ENCODE results near the gene PARD3.

The PARD3 gene

GRCh38 chr10:34389801-34390200, 425.3 kb downstream of the PARD3 start:
- H3K4me3 ChIP-seq (replicated peaks in 1 of 2; ENCODE audit: low read depth in 2 of 2, low read length in 2 of 2), result no peak overlapping the region
- TF ChIP-seq CTCF (IDR thresholded peaks at IDR 0.05; ENCODE audit: low read depth, low read length), result no peak
- DNase-seq (ENCODE audit: low read depth in 2 of 2), result peak in 1 of 2 donors; percentile 24

- TF ChIP-seq CTCF (IDR thresholded peaks at IDR 0.05; ENCODE audit: low read depth, low read length), result no peak
- peak in 1 of 2 donors; percentile 44 for DNase-seq (ENCODE audit: low read depth in 2 of 2)
- no peak overlapping the region for H3K4me3 ChIP-seq (replicated peaks in 1 of 2; ENCODE audit: low read depth in 2 of 2, low read length in 2 of 2)
Measured at GRCh38 chr10:34386921-34387320, 428.2 kb downstream of the PARD3 start.

DNA sequence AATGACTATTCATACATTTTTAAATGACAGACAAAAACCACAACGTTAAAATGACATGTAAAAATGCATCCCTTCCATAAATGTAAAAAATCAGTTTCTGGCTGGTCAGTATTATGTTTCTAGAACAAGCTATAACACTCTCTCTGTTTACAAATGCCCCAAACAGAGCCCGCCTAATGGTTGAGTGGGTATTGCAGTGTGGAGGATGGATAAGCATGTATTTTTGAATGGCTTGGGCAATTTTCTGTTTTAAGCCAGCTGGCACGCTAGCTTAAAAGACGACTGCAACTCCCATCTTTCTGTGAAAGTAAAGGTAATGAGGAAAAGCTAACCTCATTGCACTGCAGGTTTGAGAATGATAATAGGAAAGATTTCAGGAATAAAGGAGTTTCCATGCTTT, 430.7 kb downstream of the PARD3 start:
- no peak overlapping the region for H3K4me3 ChIP-seq (replicated peaks in 1 of 2; ENCODE audit: low read depth in 2 of 2, low read length in 2 of 2)
- TF ChIP-seq CTCF (IDR thresholded peaks at IDR 0.05; ENCODE audit: low read depth, low read length), result no peak
- DNase-seq (ENCODE audit: low read depth in 2 of 2), result no peak

DNA sequence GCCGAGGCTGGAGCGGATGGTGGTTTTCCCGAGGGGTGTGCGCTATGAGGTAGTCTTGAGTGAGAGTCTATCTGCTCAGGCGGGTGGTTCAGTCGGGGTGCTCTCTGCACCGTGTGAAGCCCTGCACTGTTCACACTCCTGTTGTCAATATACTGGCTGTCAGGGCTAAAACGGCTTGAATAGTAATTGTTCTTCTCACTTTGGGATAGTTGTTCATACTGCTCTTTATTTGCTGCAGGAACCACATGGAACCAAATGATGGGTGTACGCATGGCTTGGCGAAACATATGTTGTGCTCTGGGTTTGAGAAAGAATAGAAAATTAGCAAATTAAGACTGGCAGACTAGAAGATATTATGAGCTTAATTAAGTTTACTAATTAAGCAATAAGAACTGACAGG, 432.5 kb downstream of the PARD3 start:
- TF ChIP-seq CTCF (IDR thresholded peaks at IDR 0.05; ENCODE audit: low read depth, low read length), result no peak
- DNase-seq (ENCODE audit: low read depth in 2 of 2), result no peak
- H3K4me3 ChIP-seq (replicated peaks in 1 of 2; ENCODE audit: low read depth in 2 of 2, low read length in 2 of 2), result no peak overlapping the region

GRCh38 chr10:34380856-34381255, 434.2 kb downstream of the PARD3 start:
- no peak for TF ChIP-seq CTCF (IDR thresholded peaks at IDR 0.05; ENCODE audit: low read depth, low read length)
- no peak for DNase-seq (ENCODE audit: low read depth in 2 of 2)
- H3K4me3 ChIP-seq (replicated peaks in 1 of 2; ENCODE audit: low read depth in 2 of 2, low read length in 2 of 2), result no peak overlapping the region

GRCh38 chr10:34378297-34378696, 436.8 kb downstream of the PARD3 start:
- DNase-seq (ENCODE audit: low read depth in 2 of 2), result no peak
- no peak for TF ChIP-seq CTCF (IDR thresholded peaks at IDR 0.05; ENCODE audit: low read depth, low read length)
- no peak overlapping the region for H3K4me3 ChIP-seq (replicated peaks in 1 of 2; ENCODE audit: low read depth in 2 of 2, low read length in 2 of 2)

GRCh38 chr10:34377833-34378232, 437.3 kb downstream of the PARD3 start:
- H3K4me3 ChIP-seq (replicated peaks in 1 of 2; ENCODE audit: low read depth in 2 of 2, low read length in 2 of 2), result no peak overlapping the region
- TF ChIP-seq CTCF (IDR thresholded peaks at IDR 0.05; ENCODE audit: low read depth, low read length), result no peak
- DNase-seq (ENCODE audit: low read depth in 2 of 2), result no peak
